IMR-90 (cell line): ENCODE data around the gene ZNF426. TPM values are rescaled to one million over a fixed set of nuclear protein-coding genes. Genes with fewer than 3 reads are reported as not detected.

Source experiments
- ATAC-seq: fragments of 200-7000 bp; cut with Tn5 transposase; 2 replicates; pipeline ENCODE4 v1.9.1; 2020; ENCODE audit warnings: low read depth, mild to moderate bottlenecking, moderate library complexity
- BruUV-seq: library from RNA; stranded (reverse); fragments of 400-500 nt; replicated peaks from 2 replicates; lab custom pipeline; 2021; lab: Mats Ljungman, UMichigan
- CTCF ChIA-PET: fragments of 300-600 bp; formaldehyde crosslinking; extraction: SDS; loops from one replicate; lab custom pipeline; 2021; ENCODE audit warnings: antibody characterized with exemption; lab: Yijun Ruan, JAX
- POLR2A ChIA-PET: fragments of 300-600 bp; sonication (Branson Sonifier 250); formaldehyde crosslinking; loops from one replicate; lab custom pipeline; 2022; ENCODE audit warnings: antibody characterized with exemption; ENCODE audit not compliant: unreplicated experiment; lab: Charles Lee
- DNase-seq: peaks from one replicate; pipeline ENCODE4 v3.0.0; 2013
- H2AFZ ChIP-seq: replicated peaks from 2 replicates; pipeline ENCODE3; 2013; ENCODE audit warnings: low read length, mild to moderate bottlenecking; ENCODE audit not compliant: poor library complexity
- H2AK5ac ChIP-seq: 2 replicates; pipeline ENCODE4 v1.6.1; 2013; ENCODE audit warnings: low read depth, low read length, inconsistent platforms
- H2AK9ac ChIP-seq: replicated peaks from 2 replicates; pipeline ENCODE3; 2013; ENCODE audit warnings: mild to moderate bottlenecking, low read depth, low read length, moderate library complexity; ENCODE audit not compliant: poor library complexity
- H2BK120ac ChIP-seq: 2 replicates; pipeline ENCODE4 v1.6.1; 2013; ENCODE audit warnings: low read depth, low read length, inconsistent platforms
- H2BK15ac ChIP-seq: 3 replicates; pipeline ENCODE4 v1.6.1; 2013; ENCODE audit warnings: low read depth, low read length, inconsistent platforms
- H2BK20ac ChIP-seq: 2 replicates; pipeline ENCODE4 v1.6.1; 2013; ENCODE audit warnings: low read depth, mild to moderate bottlenecking, inconsistent platforms, low read length, moderate library complexity
- H2BK5ac ChIP-seq: 2 replicates; pipeline ENCODE4 v1.6.1; 2013; ENCODE audit warnings: mild to moderate bottlenecking, low read depth, low read length, inconsistent platforms; ENCODE audit not compliant: poor library complexity, severe bottlenecking
- H3K14ac ChIP-seq: replicated peaks from 2 replicates; pipeline ENCODE4 v1.6.1; 2013; ENCODE audit warnings: low read depth, low read length, inconsistent platforms
- H3K18ac ChIP-seq: 2 replicates; pipeline ENCODE4 v1.6.1; 2013; ENCODE audit warnings: low read depth, low read length, control low read depth
- H3K23ac ChIP-seq: 2 replicates; pipeline ENCODE4 v1.6.1; 2013; ENCODE audit warnings: low read depth, low read length, inconsistent platforms
- H3K27ac ChIP-seq: 2 replicates; pipeline ENCODE4 v1.5.1; 2013; ENCODE audit warnings: mild to moderate bottlenecking, control low read depth, low read length; ENCODE audit not compliant: insufficient read depth
- H3K27me3 ChIP-seq: 2 replicates; pipeline ENCODE4 v1.6.1; 2013; ENCODE audit warnings: low read length; ENCODE audit not compliant: control insufficient read depth, insufficient read depth
- H3K36me3 ChIP-seq: 2 replicates; pipeline ENCODE4 v1.6.1; 2013; ENCODE audit warnings: low read length, mixed read lengths; ENCODE audit not compliant: control insufficient read depth, insufficient read depth
- H3K4ac ChIP-seq: 2 replicates; pipeline ENCODE4 v1.6.1; 2013; ENCODE audit warnings: low read depth, low read length, inconsistent platforms
- H3K4me1 ChIP-seq: 2 replicates; pipeline ENCODE4 v1.6.1; 2013; ENCODE audit warnings: low read length, mixed read lengths; ENCODE audit not compliant: control insufficient read depth, insufficient read depth
- H3K4me2 ChIP-seq: 2 replicates; pipeline ENCODE4 v1.6.1; 2013; ENCODE audit warnings: low read depth, mild to moderate bottlenecking, control low read depth, low read length, moderate library complexity
- H3K4me3 ChIP-seq: 2 replicates; pipeline ENCODE4 v1.5.1; 2013; ENCODE audit warnings: low read depth, mild to moderate bottlenecking, control low read depth, low read length, moderate library complexity; ENCODE audit not compliant: insufficient read depth
- H3K56ac ChIP-seq: 2 replicates; pipeline ENCODE4 v1.6.1; 2013; ENCODE audit warnings: low read length, inconsistent platforms; ENCODE audit not compliant: insufficient read depth; ENCODE audit errors: extremely low read depth
- H3K79me1 ChIP-seq, 2 experiments: 2 replicates each; pipeline ENCODE4 v1.6.1; 2013; ENCODE audit warnings: low read length in 2 of 2, inconsistent platforms in 1 of 2, low read depth in 1 of 2
- H3K9ac ChIP-seq: 2 replicates; pipeline ENCODE4 v1.6.1; 2013; ENCODE audit warnings: low read depth, low read length, control low read depth
- H3K9me1 ChIP-seq: 2 replicates; pipeline ENCODE4 v1.6.1; 2013; ENCODE audit warnings: low read length, inconsistent platforms; ENCODE audit not compliant: insufficient read depth
- H3K9me3 ChIP-seq: 2 replicates; pipeline ENCODE4 v1.6.1; 2013; ENCODE audit warnings: low read length; ENCODE audit not compliant: control insufficient read depth, insufficient read depth
- H4K20me1 ChIP-seq: 2 replicates; pipeline ENCODE4 v1.6.1; 2013; ENCODE audit warnings: low read length, inconsistent platforms; ENCODE audit not compliant: insufficient read depth
- H4K5ac ChIP-seq: 2 replicates; pipeline ENCODE4 v1.6.1; 2013; ENCODE audit warnings: mild to moderate bottlenecking, low read depth, low read length, control low read depth
- H4K8ac ChIP-seq, 2 experiments: 2 replicates each; pipeline ENCODE4 v1.6.1; 2013; ENCODE audit warnings: low read depth in 2 of 2, low read length in 2 of 2, control low read depth in 1 of 2, inconsistent platforms in 1 of 2
- H4K91ac ChIP-seq: 2 replicates; pipeline ENCODE4 v1.6.1; 2013; ENCODE audit warnings: low read depth, low read length, inconsistent platforms; ENCODE audit not compliant: insufficient read depth
- BHLHE40 ChIP-seq: fragments of 150-350 bp; IDR thresholded peaks from 2 replicates; pipeline ENCODE4 v1.6.1; 2016; ENCODE audit warnings: mild to moderate bottlenecking, low read depth, low read length
- RCOR1 ChIP-seq: IDR thresholded peaks from 2 replicates; pipeline ENCODE4 v1.6.1; 2012; ENCODE audit warnings: mild to moderate bottlenecking, low read length, improper control_type of control experiment; ENCODE audit not compliant: insufficient replicate concordance
- WGBS, 2 experiments: methylation state at CpG; one replicate each; pipeline versions ENCODE4 v1.1.5 to v1.1.7; 2013; ENCODE audit warnings: missing lambda C conversion rate in 2 of 2; ENCODE audit not compliant: insufficient read length in 1 of 2; ENCODE audit errors: extremely low coverage in 2 of 2; 5-methylcytosine and 5-hydroxymethylcytosine counted together
- dilution Hi-C: fragments of 300-500 bp; cut with HindIII; formaldehyde crosslinking; loops from one replicate; pipeline ENCODE4 v1.14.3; 2018; ENCODE audit warnings: low sequenced_read_pairs; ENCODE audit not compliant: unreplicated experiment
- in situ Hi-C: fragments of 300-500 bp; cut with MboI; formaldehyde crosslinking; loops from 3 replicates; pipeline ENCODE4 v1.14.3; 2019; ENCODE audit warnings: low sequenced_read_pairs, inconsistent platforms, mixed read lengths
- intact Hi-C: fragments of 100-400 bp; cut with micrococcal nuclease; formaldehyde crosslinking; loops from 2 replicates; pipeline ENCODE4 v1.10.0; 2022
- polyA plus RNA-seq, 3 experiments: library from polyadenylated mRNA; depleted of rRNA; stranded (reverse); fragments of >200 nt; gene quantifications; 2 replicates each; pipeline ENCODE4 v1.2.3, GENCODE V29; 2012; ENCODE audit warnings: low replicate concordance in 1 of 3
- total RNA-seq: library from RNA; depleted of rRNA; stranded (reverse); fragments of >200 nt; gene quantifications from 2 replicates; pipeline ENCODE4 v1.2.3, GENCODE V29; 2012

ZNF426 gene
- total and polyA plus RNA-seq, 2 of the 4 experiments (the other 2 are of a cell fraction): 4.4 to 30.1 TPM

- dilution Hi-C loops (no loop called here), in situ Hi-C loops (no loop called here), intact Hi-C loops (no loop called here)
- Histone ChIP-seq H3K56ac (no peak overlapping the region), H3K79me1 (peaks cover 0 to 6% of the 10 kb centered on the region in 2 experiments; a peak in 2 of 4 replicates), H4K91ac (no peak overlapping the region), H2BK120ac (no peak overlapping the region), H3K18ac (no peak overlapping the region), H3K27me3 (no peaks in the 10 kb centered on the region), H3K36me3 (peaks cover 28% of the 10 kb centered on the region), H2BK5ac (no peak overlapping the region), H3K27ac (no peak overlapping the region), H4K5ac (no peak overlapping the region), H3K23ac (no peak overlapping the region), H2BK20ac (no peak overlapping the region), H3K9me1 (no peaks in the 10 kb centered on the region), H3K4ac (no peak overlapping the region), H4K8ac (no peak overlapping the region), H4K20me1 (no peaks in the 10 kb centered on the region), H2AK5ac (no peak overlapping the region), H2AK9ac (no peak overlapping the region), H3K14ac (no peak overlapping the region), H3K4me1 (no peaks in the 10 kb centered on the region), H3K9ac (no peak overlapping the region), H2BK15ac (no peak overlapping the region), H2AFZ (no peak overlapping the region), H3K4me3 (no peak overlapping the region), H3K9me3 (peaks cover 76% of the 10 kb centered on the region), H3K4me2 (no peak overlapping the region)
- DNase-seq: no peak
- ATAC-seq: no peak
- POLR2A ChIA-PET: no interaction called here
- TF ChIP-seq BHLHE40 (no peak), RCOR1 (peak; percentile 45)
- WGBS, 2 experiments: no CpG with 5 or more reads among the region's 1 CpG
- TSS peak; percentile 19 for BruUV-seq
- CTCF ChIA-PET: no interaction called here
Measured at GRCh38 chr19:9523885-9524474, 14.5 kb downstream of the ZNF426 start.
